ENCODE results near the gene ZNF8. TPM values are rescaled to one million over a fixed set of nuclear protein-coding genes. Genes with fewer than 3 reads are reported as not detected.

ZNF8 gene
- total RNA-seq: 1 to 10 TPM; 5.2 to 5.8 TPM

- Mint-ChIP-seq H3K4me1 (ENCODE audit: low read depth) (peaks cover 37% of the 10 kb centered on the region), H3K27ac (peak within 1 kb of the TSS; percentile 97), H3K4me3 (peak within 1 kb of the TSS; percentile 99), H3K9me3 (peaks cover 15% of the 10 kb centered on the region), H3K27me3 (no peaks in the 10 kb centered on the region), H3K36me3 (ENCODE audit: low read depth) (peaks cover 68% of the 10 kb centered on the region)
- CTCF ChIA-PET: interaction anchor here (1.8 kb wide), 1 partner anchor 14 kb away, joined by 3 read pairs; no protein-coding TSS in a partner anchor
- POLR2A ChIA-PET: interaction anchor here (0.5 to 1.7 kb wide), 7 partner anchors 10 to 95 kb away, joined by 3 to 5 read pairs (median 4); partner anchors contain the start of genes ZNF274, ZNF497 and ZNF544
- TF ChIP-seq, protein P1, sequence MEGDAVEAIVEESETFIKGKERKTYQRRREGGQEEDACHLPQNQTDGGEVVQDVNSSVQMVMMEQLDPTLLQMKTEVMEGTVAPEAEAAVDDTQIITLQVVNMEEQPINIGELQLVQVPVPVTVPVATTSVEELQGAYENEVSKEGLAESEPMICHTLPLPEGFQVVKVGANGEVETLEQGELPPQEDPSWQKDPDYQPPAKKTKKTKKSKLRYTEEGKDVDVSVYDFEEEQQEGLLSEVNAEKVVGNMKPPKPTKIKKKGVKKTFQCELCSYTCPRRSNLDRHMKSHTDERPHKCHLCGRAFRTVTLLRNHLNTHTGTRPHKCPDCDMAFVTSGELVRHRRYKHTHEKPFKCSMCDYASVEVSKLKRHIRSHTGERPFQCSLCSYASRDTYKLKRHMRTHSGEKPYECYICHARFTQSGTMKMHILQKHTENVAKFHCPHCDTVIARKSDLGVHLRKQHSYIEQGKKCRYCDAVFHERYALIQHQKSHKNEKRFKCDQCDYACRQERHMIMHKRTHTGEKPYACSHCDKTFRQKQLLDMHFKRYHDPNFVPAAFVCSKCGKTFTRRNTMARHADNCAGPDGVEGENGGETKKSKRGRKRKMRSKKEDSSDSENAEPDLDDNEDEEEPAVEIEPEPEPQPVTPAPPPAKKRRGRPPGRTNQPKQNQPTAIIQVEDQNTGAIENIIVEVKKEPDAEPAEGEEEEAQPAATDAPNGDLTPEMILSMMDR (IDR thresholded peaks at IDR 0.05): no peak
- DNase-seq (peak; percentile 99), ATAC-seq (peak; percentile 98)
- intact Hi-C loops (cut with micrococcal nuclease): no loop called here
Measured at GRCh38 chr19:58278541-58279041, at the start of gene ZNF8. Gene ZNF8, plus strand, starts transcription at chr19:58278955. Its CDS starts 127 bp downstream, at chr19:58279082.

DNA sequence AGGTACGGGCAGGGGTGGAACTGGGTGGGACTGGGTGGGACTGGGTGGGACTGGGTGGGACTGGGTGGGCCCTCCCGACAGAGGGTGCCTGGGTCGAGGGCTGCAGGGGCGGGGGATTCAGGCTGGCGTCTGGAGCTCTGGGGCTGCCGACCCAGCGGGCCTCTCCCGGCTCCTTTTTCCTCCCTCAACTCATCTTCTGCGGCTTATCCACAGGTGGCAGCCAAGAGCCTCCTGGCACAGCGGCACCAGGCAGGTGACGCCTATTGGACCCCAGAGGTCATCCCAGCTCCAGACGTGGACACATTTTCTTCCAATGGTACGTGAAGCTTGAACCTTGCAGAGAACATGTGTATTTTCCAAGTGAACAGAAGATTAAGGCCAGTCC lies 49.5 kb upstream of the ZNF8 start:
- ChIA-PET POLR2A (interaction anchor here (0.6 to 1.9 kb wide), 8 partner anchors 18 to 214 kb away, joined by 3 to 6 read pairs (median 3); partner anchors contain the start of genes ZNF274 and ZNF8), CTCF (interaction anchor here (1.0 to 1.7 kb wide), 5 partner anchors 8 to 80 kb away, joined by 3 to 7 read pairs (median 4); no protein-coding TSS in a partner anchor)
- Mint-ChIP-seq H3K9me3 (peaks cover 47% of the 10 kb centered on the region), H3K27me3 (no peaks in the 10 kb centered on the region), H3K4me3 (peak overlapping the region; percentile 80), H3K27ac (peak overlapping the region; percentile 94), H3K4me1 (ENCODE audit: low read depth) (peaks cover 24% of the 10 kb centered on the region), H3K36me3 (ENCODE audit: low read depth) (peaks cover 56% of the 10 kb centered on the region)
- DNase-seq (peak; percentile 45), ATAC-seq (peak; percentile 50)
- intact Hi-C loops (cut with micrococcal nuclease): loop anchor here (5.0 kb wide), 1 partner anchor 83 kb away; no protein-coding TSS in a partner anchor
- TF ChIP-seq, protein P1 (IDR thresholded peaks at IDR 0.05): peak; percentile 62

GRCh38 chr19:58237324-58237723 lies 41.4 kb upstream of the ZNF8 start:
- TF ChIP-seq, protein P1 (IDR thresholded peaks at IDR 0.05): no peak
- H3K9me3 Mint-ChIP-seq: peaks cover 57% of the 10 kb centered on the region
- intact Hi-C loops (cut with micrococcal nuclease): no loop called here
- H3K27me3 Mint-ChIP-seq: no peaks in the 10 kb centered on the region
- no peaks in the 10 kb centered on the region for H3K4me1 Mint-ChIP-seq (ENCODE audit: low read depth)
- DNase-seq (no peak), ATAC-seq (no peak)
- CTCF ChIA-PET: interaction anchor here (1.2 to 1.4 kb wide), 2 partner anchors 9 to 70 kb away, joined by 3 to 7 read pairs; partner anchors contain the start of gene ZNF544
- peaks cover 96% of the 10 kb centered on the region for H3K36me3 Mint-ChIP-seq (ENCODE audit: low read depth)
- no peak overlapping the region for H3K27ac Mint-ChIP-seq
- POLR2A ChIA-PET: interaction anchor here (0.8 to 1.4 kb wide), 3 partner anchors 9 to 77 kb away, joined by 3 to 9 read pairs (median 3); no protein-coding TSS in a partner anchor
- no peak overlapping the region for H3K4me3 Mint-ChIP-seq

- CTCF ChIA-PET: no interaction called here
- POLR2A ChIA-PET: interaction anchor here (1.3 kb wide), 1 partner anchor 18 kb away, joined by 3 read pairs; no protein-coding TSS in a partner anchor
- Mint-ChIP-seq H3K27me3 (no peaks in the 10 kb centered on the region), H3K9me3 (peaks cover 62% of the 10 kb centered on the region), H3K4me3 (no peak overlapping the region), H3K27ac (no peak overlapping the region), H3K36me3 (ENCODE audit: low read depth) (peaks cover 99% of the 10 kb centered on the region), H3K4me1 (ENCODE audit: low read depth) (peaks cover under 1% of the 10 kb centered on the region)
- intact Hi-C loops (cut with micrococcal nuclease): no loop called here
- TF ChIP-seq, protein P1 (IDR thresholded peaks at IDR 0.05): no peak
- ATAC-seq (no peak), DNase-seq (no peak)
Measured at GRCh38 chr19:58243351-58243750, 35.4 kb upstream of the ZNF8 start.

GRCh38 chr19:58248886-58249285 lies 29.9 kb upstream of the ZNF8 start:
- no peak overlapping the region for H3K4me3 Mint-ChIP-seq
- peaks cover 10% of the 10 kb centered on the region for H3K4me1 Mint-ChIP-seq (ENCODE audit: low read depth)
- H3K36me3 Mint-ChIP-seq (ENCODE audit: low read depth): peaks cover 100% of the 10 kb centered on the region
- peaks cover 65% of the 10 kb centered on the region for H3K9me3 Mint-ChIP-seq
- ATAC-seq (peak; percentile 53), DNase-seq (peak; percentile 20)
- ChIA-PET POLR2A (no interaction called here), CTCF (no interaction called here)
- peak overlapping the region; percentile 64 for H3K27ac Mint-ChIP-seq
- TF ChIP-seq, protein P1 (IDR thresholded peaks at IDR 0.05): no peak
- H3K27me3 Mint-ChIP-seq: no peaks in the 10 kb centered on the region
- intact Hi-C loops (cut with micrococcal nuclease): no loop called here

Measured in activated CD8-positive, alpha-beta T cell treated with anti-CD3 and anti-CD28 coated beads for 36 hours (primary cell).